HepG2 (cell line): ENCODE data around the gene HDAC5. TPM values are rescaled to one million over a fixed set of nuclear protein-coding genes. Genes with fewer than 3 reads are reported as not detected.

Experiments used
- FOXM1 ChIP-seq: sonication (generic); formaldehyde crosslinking; IDR thresholded peaks from 2 replicates; pipeline ENCODE4 v1.5.0; 2020; ENCODE audit warnings: missing genetic modification reagents
- PAF1 ChIP-seq: IDR thresholded peaks from 2 replicates; pipeline ENCODE4 v1.6.1; 2016; ENCODE audit warnings: missing genetic modification reagents, missing compliant biosample characterization
- SAP130 ChIP-seq: IDR thresholded peaks from 2 replicates; pipeline ENCODE4 v1.6.1; 2016; ENCODE audit warnings: low read depth
- SOX6 ChIP-seq, 2 experiments: fragments of 450-650 bp in 1 of 2; sonication (generic) in 1 of 2; formaldehyde crosslinking in 1 of 2; IDR thresholded peaks; 2 replicates each; pipeline versions ENCODE4 v1.4.0 to v1.6.1; 2017 to 2020; ENCODE audit warnings: antibody characterized with exemption in 1 of 2, mild to moderate bottlenecking in 1 of 2, missing genetic modification reagents in 1 of 2
- SRSF9 ChIP-seq: fragments of 200-400 bp; formaldehyde crosslinking; IDR thresholded peaks from 2 replicates; pipeline ENCODE4 v1.6.1; 2018; ENCODE audit warnings: borderline replicate concordance, mild to moderate bottlenecking, low read depth, low read length; ENCODE audit not compliant: insufficient read depth, poor library complexity, severe bottlenecking
- ZNF557 ChIP-seq: sonication (generic); formaldehyde crosslinking; IDR thresholded peaks from 2 replicates; pipeline ENCODE4 v1.4.0; 2020; ENCODE audit warnings: missing genetic modification reagents
- polyA plus RNA-seq, 8 experiments: library from polyadenylated mRNA; depleted of rRNA in 3 of 8; stranded (reverse) in 7 of 8; unstranded in 1 of 8; fragments of >200 nt; fragmentation: Illumina TruSeq in 4 of 8; extraction: Trizol in 4 of 8; gene quantifications; 2 replicates each; pipeline versions ENCODE4 v1.2.1 to v1.2.3, GENCODE V29; 2011 to 2016; ENCODE audit warnings: low read depth in 4 of 8, missing spikeins in 1 of 8, mixed read lengths in 1 of 8; ENCODE audit not compliant: insufficient read depth in 1 of 8
- total RNA-seq, 5 experiments: library from RNA; depleted of rRNA; stranded (reverse); fragments of >200 nt; fragmentation: Illumina TruSeq; extraction: Trizol; gene quantifications; 2 replicates each; pipeline ENCODE4 v1.2.3, GENCODE V29; 2016; ENCODE audit warnings: low read depth in 1 of 5
- TF ChIP-seq, protein P1 (sequence below): sonication (generic); formaldehyde crosslinking; IDR thresholded peaks from 2 replicates; pipeline ENCODE4 v1.4.0; 2020; ENCODE audit warnings: mild to moderate bottlenecking, missing genetic modification reagents, borderline replicate concordance
- TF ChIP-seq, protein P2 (sequence below): sonication (generic); formaldehyde crosslinking; IDR thresholded peaks from 2 replicates; pipeline ENCODE4 v1.4.0; 2020; ENCODE audit warnings: mild to moderate bottlenecking, missing genetic modification reagents
- TF ChIP-seq, protein P3 (sequence below), 2 experiments: sonication (generic) in 1 of 2; formaldehyde crosslinking in 1 of 2; IDR thresholded peaks; 2 replicates each; pipeline versions ENCODE4 v1.4.0 to v1.6.1; 2016 to 2020; ENCODE audit warnings: borderline replicate concordance in 1 of 2, low read depth in 1 of 2, mild to moderate bottlenecking in 1 of 2, missing genetic modification reagents in 1 of 2
- TF ChIP-seq, protein P4 (sequence below): IDR thresholded peaks from 2 replicates; pipeline ENCODE4 v1.6.1; 2012; ENCODE audit warnings: low read depth, low read length, improper control_type of control experiment
- TF ChIP-seq, protein P5 (sequence below), 2 experiments: sonication (generic) in 1 of 2; formaldehyde crosslinking in 1 of 2; IDR thresholded peaks; 2 replicates each; pipeline versions ENCODE4 v1.6.1 to v1.9.0; 2014 to 2022; ENCODE audit warnings: antibody characterized with exemption in 1 of 2, borderline replicate concordance in 1 of 2, inconsistent platforms in 1 of 2, low read depth in 1 of 2, missing genetic modification reagents in 1 of 2

Gene HDAC5
- total and polyA plus RNA-seq, 2 of the 13 experiments (the other 11 are each of a cell fraction or from before 2014, with no cell fraction given), result 46.4 to 85.4 TPM

DNA sequence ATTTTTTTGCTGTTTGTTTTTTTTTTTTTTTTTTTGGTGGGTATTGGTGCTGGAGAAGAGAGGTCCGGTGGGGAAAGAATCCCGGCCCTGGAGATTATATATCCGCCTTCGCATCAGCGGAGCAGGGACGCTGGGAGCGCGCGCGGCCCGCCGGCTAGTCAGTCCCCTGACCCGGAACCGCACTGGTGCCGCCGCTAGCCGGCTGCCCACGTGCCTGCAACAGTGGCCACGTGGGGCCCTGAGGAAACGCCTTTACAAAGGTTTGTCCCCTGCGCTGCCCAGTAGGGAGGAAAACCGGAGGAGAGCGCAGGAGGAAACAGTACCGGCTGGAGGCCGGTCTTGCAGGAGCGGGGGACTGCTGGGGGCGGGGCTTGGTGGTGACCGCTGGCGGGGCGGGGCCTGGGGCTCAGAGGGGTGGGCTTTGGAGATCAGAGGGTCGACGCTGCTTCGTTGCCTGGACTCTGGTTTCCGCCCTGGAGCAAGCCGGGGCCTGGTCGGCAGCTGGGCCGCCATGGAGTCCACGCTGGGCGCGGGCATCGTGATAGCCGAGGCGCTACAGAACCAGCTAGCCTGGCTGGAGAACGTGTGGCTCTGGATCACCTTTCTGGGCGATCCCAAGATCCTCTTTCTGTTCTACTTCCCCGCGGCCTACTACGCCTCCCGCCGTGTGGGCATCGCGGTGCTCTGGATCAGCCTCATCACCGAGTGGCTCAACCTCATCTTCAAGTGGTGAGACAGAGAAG, 52.8 kb downstream of the HDAC5 start, which contains the start of gene G6PC3 (continued):
- TF ChIP-seq, protein P1, sequence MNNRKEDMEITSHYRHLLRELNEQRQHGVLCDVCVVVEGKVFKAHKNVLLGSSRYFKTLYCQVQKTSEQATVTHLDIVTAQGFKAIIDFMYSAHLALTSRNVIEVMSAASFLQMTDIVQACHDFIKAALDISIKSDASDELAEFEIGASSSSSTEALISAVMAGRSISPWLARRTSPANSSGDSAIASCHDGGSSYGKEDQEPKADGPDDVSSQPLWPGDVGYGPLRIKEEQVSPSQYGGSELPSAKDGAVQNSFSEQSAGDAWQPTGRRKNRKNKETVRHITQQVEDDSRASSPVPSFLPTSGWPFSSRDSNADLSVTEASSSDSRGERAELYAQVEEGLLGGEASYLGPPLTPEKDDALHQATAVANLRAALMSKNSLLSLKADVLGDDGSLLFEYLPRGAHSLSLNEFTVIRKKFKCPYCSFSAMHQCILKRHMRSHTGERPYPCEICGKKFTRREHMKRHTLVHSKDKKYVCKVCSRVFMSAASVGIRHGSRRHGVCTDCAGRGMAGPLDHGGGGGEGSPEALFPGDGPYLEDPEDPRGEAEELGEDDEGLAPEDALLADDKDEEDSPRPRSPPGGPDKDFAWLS (CRISPR knock-in tag), result no peak
- TF ChIP-seq, protein P2, sequence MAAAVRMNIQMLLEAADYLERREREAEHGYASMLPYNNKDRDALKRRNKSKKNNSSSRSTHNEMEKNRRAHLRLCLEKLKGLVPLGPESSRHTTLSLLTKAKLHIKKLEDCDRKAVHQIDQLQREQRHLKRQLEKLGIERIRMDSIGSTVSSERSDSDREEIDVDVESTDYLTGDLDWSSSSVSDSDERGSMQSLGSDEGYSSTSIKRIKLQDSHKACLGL, result peak; percentile 100
- TF ChIP-seq SAP130 (CRISPR knock-in tag) (peak; percentile 100), PAF1 (CRISPR knock-in tag) (no peak), ZNF557 (CRISPR knock-in tag) (peak; percentile 89; the same call in 1 of the 2 replicates), SOX6 (IDR thresholded peaks at IDR 0.05) (no peak), SOX6 (CRISPR knock-in tag; IDR thresholded peaks at IDR 0.05) (peak; percentile 85), SRSF9 (no peak), FOXM1 (CRISPR knock-in tag) (no peak; the same call in 1 of the 2 replicates)
- TF ChIP-seq, protein P3, sequence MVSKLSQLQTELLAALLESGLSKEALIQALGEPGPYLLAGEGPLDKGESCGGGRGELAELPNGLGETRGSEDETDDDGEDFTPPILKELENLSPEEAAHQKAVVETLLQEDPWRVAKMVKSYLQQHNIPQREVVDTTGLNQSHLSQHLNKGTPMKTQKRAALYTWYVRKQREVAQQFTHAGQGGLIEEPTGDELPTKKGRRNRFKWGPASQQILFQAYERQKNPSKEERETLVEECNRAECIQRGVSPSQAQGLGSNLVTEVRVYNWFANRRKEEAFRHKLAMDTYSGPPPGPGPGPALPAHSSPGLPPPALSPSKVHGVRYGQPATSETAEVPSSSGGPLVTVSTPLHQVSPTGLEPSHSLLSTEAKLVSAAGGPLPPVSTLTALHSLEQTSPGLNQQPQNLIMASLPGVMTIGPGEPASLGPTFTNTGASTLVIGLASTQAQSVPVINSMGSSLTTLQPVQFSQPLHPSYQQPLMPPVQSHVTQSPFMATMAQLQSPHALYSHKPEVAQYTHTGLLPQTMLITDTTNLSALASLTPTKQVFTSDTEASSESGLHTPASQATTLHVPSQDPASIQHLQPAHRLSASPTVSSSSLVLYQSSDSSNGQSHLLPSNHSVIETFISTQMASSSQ (IDR thresholded peaks at IDR 0.05; ENCODE audit: low read depth), result 0 out of 2 replicates have a peak, but pooled peaks have one; percentile 53
- TF ChIP-seq, protein P3 (CRISPR knock-in tag; IDR thresholded peaks at IDR 0.05; ENCODE audit: borderline replicate concordance), result peak; percentile 87
- TF ChIP-seq, protein P4, sequence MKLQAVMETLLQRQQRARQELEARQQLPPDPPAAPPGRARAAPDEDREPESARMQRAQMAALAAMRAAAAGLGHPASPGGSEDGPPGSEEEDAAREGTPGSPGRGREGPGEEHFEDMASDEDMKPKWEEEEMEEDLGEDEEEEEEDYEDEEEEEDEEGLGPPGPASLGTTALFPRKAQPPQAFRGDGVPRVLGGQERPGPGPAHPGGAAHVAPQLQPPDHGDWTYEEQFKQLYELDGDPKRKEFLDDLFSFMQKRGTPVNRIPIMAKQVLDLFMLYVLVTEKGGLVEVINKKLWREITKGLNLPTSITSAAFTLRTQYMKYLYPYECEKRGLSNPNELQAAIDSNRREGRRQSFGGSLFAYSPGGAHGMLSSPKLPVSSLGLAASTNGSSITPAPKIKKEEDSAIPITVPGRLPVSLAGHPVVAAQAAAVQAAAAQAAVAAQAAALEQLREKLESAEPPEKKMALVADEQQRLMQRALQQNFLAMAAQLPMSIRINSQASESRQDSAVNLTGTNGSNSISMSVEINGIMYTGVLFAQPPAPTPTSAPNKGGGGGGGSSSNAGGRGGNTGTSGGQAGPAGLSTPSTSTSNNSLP, result 0 out of 2 replicates have a peak, but pooled peaks have one; percentile 5
- TF ChIP-seq, protein P5, sequence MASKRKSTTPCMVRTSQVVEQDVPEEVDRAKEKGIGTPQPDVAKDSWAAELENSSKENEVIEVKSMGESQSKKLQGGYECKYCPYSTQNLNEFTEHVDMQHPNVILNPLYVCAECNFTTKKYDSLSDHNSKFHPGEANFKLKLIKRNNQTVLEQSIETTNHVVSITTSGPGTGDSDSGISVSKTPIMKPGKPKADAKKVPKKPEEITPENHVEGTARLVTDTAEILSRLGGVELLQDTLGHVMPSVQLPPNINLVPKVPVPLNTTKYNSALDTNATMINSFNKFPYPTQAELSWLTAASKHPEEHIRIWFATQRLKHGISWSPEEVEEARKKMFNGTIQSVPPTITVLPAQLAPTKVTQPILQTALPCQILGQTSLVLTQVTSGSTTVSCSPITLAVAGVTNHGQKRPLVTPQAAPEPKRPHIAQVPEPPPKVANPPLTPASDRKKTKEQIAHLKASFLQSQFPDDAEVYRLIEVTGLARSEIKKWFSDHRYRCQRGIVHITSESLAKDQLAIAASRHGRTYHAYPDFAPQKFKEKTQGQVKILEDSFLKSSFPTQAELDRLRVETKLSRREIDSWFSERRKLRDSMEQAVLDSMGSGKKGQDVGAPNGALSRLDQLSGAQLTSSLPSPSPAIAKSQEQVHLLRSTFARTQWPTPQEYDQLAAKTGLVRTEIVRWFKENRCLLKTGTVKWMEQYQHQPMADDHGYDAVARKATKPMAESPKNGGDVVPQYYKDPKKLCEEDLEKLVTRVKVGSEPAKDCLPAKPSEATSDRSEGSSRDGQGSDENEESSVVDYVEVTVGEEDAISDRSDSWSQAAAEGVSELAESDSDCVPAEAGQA (IDR thresholded peaks at IDR 0.05; ENCODE audit: low read depth), result peak; percentile 80
- TF ChIP-seq, protein P5 (CRISPR knock-in tag; IDR thresholded peaks at IDR 0.05; ENCODE audit: borderline replicate concordance), result peak; percentile 85; the same call in 1 of the 2 replicates
